A549 (cell line): ENCODE data around the gene BRAF.

ENCODE experiments used
- CBX2 ChIP-seq: fragments of 200-600 bp; sonication (generic); IDR thresholded peaks from 2 replicates; pipeline ENCODE4 v1.6.1; 2016; ENCODE audit warnings: low read depth, mild to moderate bottlenecking, borderline replicate concordance
- CEBPB ChIP-seq, 2 experiments: fragments of >200 bp in 1 of 2; sonication (Bioruptor Twin) in 1 of 2; formaldehyde crosslinking in 1 of 2; IDR thresholded peaks; 2 replicates each; pipeline ENCODE4 v1.6.1; 2012 to 2016
- EP300 ChIP-seq, 2 experiments: fragments of >200 bp; sonication (Bioruptor Twin); formaldehyde crosslinking; IDR thresholded peaks; 2 replicates in 1 of 2; 3 replicates in 1 of 2; pipeline ENCODE4 v1.6.1; 2016 to 2017
- HOXB5 ChIP-seq: fragments of 250-450 bp; sonication (Bioruptor Pico); IDR thresholded peaks from 2 replicates; pipeline ENCODE4 v1.5.0; 2020; ENCODE audit warnings: mild to moderate bottlenecking, moderate library complexity
- TF ChIP-seq, protein P1 (sequence below): fragments of >200 bp; sonication (Bioruptor Twin); formaldehyde crosslinking; IDR thresholded peaks from 3 replicates; pipeline ENCODE4 v1.5.1; 2016
- TF ChIP-seq, protein P2 (sequence below): fragments of 250-450 bp; sonication (Bioruptor Pico); IDR thresholded peaks from 2 replicates; pipeline ENCODE4 v1.5.0; 2021; ENCODE audit warnings: mild to moderate bottlenecking, moderate library complexity, borderline replicate concordance

DNA sequence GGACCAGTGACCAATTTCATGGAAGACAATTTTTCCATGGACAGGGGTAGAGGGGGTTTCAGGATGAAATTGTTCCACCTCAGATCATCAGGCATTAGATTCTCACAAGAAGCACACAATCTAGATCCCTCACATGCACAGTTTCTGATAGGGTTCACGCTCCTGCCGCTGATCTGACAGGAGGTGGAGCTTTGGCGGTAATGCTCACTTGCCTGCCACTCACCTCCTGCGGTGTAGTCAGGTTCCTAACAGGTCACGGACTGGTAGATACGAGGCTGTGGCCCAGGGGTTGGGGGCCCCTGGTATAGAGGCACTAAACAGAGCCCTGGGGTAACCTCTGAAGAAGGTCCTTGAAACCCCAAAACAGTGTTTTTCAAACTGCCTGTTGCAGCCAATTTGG, 6.5 kb downstream of the BRAF start:
- no peak for TF ChIP-seq EP300 (IDR thresholded peaks at IDR 0.05)
- TF ChIP-seq, protein P1, sequence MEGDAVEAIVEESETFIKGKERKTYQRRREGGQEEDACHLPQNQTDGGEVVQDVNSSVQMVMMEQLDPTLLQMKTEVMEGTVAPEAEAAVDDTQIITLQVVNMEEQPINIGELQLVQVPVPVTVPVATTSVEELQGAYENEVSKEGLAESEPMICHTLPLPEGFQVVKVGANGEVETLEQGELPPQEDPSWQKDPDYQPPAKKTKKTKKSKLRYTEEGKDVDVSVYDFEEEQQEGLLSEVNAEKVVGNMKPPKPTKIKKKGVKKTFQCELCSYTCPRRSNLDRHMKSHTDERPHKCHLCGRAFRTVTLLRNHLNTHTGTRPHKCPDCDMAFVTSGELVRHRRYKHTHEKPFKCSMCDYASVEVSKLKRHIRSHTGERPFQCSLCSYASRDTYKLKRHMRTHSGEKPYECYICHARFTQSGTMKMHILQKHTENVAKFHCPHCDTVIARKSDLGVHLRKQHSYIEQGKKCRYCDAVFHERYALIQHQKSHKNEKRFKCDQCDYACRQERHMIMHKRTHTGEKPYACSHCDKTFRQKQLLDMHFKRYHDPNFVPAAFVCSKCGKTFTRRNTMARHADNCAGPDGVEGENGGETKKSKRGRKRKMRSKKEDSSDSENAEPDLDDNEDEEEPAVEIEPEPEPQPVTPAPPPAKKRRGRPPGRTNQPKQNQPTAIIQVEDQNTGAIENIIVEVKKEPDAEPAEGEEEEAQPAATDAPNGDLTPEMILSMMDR, result no peak
- TF ChIP-seq, protein P2, sequence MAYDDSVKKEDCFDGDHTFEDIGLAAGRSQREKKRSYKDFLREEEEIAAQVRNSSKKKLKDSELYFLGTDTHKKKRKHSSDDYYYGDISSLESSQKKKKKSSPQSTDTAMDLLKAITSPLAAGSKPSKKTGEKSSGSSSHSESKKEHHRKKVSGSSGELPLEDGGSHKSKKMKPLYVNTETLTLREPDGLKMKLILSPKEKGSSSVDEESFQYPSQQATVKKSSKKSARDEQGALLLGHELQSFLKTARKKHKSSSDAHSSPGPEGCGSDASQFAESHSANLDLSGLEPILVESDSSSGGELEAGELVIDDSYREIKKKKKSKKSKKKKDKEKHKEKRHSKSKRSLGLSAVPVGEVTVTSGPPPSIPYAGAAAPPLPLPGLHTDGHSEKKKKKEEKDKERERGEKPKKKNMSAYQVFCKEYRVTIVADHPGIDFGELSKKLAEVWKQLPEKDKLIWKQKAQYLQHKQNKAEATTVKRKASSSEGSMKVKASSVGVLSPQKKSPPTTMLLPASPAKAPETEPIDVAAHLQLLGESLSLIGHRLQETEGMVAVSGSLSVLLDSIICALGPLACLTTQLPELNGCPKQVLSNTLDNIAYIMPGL, result no peak
- no peak for TF ChIP-seq CBX2
- no peak for TF ChIP-seq HOXB5 (CRISPR knock-in tag)
- no peak for TF ChIP-seq CEBPB (IDR thresholded peaks at IDR 0.05)
